Stimulated activated CD4-positive, alpha-beta T cell treated with anti-CD3 and anti-CD28 coated beads, Interleukin-1b, Interleukin-23, amount 100 ng/mL, for 1 hour (primary cell): ENCODE measurements around the gene RAB40A.

ENCODE experiments used
- DNase-seq, 2 donors: peaks; one replicate each; pipeline ENCODE4 v3.0.0-alpha.2; 2020; ENCODE audit warnings: low read depth in 2 of 2

Gene RAB40A, protein sequence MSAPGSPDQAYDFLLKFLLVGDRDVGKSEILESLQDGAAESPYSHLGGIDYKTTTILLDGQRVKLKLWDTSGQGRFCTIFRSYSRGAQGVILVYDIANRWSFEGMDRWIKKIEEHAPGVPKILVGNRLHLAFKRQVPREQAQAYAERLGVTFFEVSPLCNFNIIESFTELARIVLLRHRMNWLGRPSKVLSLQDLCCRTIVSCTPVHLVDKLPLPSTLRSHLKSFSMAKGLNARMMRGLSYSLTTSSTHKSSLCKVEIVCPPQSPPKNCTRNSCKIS

DNA sequence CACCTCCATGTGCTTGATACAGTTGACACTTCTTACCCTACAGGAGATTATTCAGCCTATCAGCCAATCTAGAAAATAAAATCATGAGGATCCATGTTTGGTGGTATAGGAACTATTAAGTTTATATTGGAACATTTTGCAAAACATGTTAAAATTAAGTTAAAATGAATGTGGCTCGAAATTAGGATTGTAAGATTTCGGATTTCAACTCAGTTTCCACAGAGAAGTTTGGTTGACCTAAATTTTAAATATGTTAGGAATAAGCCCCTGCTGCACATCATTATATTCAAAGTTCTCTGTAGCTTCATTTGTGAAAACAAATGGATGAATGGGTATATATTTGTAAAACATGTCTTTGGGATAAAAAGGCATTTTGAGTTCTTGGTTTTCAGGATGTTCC, at the start of gene RAB40A:
RAB40A (minus strand) TSS at position 101 of the 400 bp plus-strand sequence. CDS start 18,733 bp downstream, outside the sequence.
- no peak for DNase-seq

DNA sequence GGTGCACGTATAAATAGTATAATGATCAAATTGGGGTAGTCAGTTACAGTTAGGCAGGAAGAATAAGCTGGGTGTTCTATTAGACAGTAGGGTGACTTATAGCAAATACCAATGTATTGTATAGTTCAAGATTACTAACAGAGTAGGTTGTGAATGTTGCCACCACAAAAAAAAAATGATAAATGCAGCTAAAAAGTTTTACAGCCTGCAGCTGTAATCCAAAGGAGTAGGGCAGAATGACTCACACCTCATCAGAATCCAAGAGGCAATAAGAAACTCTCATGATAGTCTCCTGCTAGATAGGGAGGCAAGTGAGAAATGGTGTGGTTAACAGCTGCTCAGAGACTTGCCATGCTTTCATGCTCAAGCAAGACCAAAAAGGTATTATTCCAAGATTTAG, 46.5 kb upstream of the RAB40A start:
- no peak for DNase-seq

GRCh38 chrX:103565197-103565596, 45.9 kb upstream of the RAB40A start:
- no peak for DNase-seq

GRCh38 chrX:103562801-103563200, 43.5 kb upstream of the RAB40A start:
- DNase-seq, result no peak

DNA sequence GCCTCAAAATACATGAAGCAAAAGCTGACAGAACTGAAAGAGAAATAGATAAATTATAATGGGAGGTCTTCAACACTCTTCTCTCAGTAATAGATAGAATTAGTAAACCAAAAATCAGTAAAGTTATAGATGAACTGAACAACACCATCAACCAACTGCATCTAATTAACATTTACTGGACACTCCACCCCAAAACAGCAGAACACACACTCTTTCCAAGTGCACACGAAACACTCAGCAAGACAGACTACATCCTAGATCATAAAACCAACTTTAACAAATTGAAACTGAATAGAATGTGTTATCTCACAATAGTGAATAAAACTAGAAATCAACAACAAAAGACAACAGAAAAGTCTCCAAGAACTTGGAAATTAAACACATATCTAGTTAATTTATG, 41.0 kb upstream of the RAB40A start:
- no peak for DNase-seq

DNA sequence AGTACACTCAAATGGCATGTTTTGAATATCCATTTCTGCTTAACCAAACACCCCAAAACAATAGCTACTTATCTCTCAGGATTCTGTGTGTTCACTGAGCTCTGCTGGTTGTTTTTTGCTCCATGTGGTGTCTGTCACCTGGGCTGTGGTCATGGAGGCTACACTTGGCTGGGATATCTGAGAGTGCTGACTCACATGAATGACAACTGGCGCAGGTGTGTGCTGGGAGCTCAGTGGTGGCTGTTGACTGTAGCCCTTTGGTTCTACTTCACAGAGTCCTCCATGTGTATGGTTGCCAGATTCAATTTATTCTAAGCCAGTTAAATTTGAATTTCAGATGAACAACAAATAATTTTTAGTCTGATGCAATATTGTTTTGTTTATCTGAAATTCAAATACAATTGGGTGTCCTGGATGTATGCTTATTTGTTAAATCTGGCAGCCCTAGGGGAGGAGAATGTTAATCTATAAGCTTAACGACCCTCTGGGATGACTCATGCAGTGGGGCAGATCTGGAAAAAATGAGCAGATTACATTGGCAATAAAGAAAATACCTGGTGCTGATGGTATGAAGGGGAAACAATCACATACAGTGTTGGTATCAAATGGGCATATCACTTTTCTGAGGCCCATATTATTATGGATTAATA, 37.8 kb upstream of the RAB40A start:
- DNase-seq, result no peak

GRCh38 chrX:103554687-103555424, 35.6 kb upstream of the RAB40A start:
- DNase-seq, result peak in 1 of 2 donors; percentile 32

DNA sequence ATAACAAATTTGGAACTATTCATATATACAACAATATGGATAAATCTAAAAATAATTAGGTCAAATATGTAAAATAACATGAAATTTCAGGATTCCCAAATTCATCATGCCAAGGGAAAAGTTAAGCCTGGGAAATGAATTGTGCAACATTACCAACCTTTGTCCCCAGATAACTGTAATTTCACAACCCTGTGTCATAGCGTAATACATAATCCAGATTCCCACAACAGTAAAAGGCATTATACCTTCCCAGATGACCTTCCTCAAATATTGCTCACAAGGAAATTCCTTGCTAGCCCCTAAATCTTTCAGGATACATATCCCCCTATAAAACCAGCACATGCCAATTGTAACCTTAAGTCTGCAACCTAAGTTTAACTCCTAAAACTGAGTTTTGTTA, 32.9 kb upstream of the RAB40A start:
- DNase-seq, result no peak

DNA sequence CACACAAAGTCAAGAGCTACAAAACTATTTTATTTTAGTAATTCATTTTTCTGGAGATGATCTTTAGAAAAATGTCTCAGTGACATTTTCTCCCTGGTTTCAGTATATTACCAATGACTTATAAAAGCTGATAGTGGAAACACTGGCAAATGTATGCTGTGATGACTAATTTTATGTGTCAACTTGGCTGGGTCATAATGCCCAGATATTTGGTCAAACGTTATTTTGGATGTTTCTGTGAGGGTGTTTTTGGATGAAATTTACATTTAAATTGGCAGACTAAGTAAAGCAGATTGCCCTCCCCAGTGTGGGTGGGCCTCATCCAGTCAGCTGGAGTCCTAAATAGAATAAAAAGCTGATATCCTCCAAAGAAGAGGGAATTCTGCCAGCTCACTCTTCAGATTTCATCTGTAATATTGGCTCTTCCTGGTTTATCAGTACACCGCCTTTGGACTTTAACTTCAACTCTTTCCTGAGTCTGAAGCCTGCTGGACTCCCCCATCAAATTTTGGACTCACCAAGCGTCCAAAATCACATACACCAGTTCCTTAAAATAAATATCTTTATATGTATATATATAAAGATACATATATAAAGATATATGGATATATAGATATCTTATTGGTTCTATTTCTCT, 31.2 kb upstream of the RAB40A start:
- no peak for DNase-seq

- DNase-seq, result no peak
These were observed 30.6 kb upstream of the RAB40A start for GRCh38 chrX:103549916-103550315.

DNA sequence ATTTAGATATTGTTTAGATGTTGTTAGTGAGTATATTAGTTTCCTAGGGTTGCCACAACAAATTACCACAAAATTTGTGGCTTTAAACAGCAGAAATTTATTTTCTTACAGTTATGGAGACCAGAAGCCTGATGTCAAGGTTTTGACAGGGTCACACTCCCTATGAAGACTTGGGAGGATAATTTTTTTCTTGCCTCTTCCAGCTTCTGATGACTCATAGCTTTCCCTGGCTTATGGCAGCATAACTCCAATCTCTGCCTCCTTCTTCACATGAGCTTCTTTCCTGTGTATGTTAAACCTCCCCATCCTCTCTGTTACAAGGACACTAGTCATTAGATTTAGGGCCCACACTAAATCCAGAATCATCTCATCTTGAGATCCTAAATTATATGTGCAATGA, 20.9 kb upstream of the RAB40A start:
- DNase-seq, result no peak

DNA sequence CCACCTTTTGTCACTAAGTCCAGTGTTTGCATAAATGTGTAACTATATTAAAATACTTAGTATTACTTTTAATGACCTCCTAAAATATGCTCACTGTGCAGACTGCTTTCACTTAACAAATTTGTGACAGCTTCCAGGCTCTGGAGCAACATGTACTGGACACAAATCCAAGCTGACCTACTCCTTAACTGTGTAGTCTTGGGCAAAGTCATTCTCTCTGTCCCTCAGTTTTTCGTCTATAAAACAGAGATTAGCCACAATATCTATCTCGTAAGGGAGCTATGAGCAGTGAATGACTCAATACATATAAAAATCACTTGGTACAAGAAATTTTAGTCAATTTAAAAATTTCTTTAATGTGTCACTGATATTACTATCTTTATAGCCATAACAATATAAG, 20.4 kb upstream of the RAB40A start:
- no peak for DNase-seq

DNA sequence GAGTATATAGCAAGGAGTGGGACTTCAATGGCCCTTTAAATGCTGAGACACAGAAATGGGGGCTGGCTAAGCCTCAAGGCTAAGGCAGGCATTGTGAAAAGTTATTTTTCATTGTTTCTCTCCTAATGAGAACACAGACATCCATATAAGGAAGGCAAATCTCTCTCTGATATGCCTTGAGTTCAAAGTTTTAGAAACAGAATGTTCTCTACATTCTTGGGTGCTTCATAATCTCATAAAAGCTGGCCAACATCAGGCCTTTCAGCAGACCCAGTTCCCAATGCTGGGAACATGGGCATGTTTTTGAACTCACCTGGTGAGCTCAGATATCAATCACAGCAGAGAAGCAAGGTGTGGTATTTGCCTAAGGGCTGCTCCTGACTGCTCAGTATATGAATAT, 19.4 kb upstream of the RAB40A start:
- DNase-seq, result no peak

- DNase-seq, result no peak
These were observed 18.6 kb upstream of the RAB40A start for GRCh38 chrX:103537871-103538387.

DNA sequence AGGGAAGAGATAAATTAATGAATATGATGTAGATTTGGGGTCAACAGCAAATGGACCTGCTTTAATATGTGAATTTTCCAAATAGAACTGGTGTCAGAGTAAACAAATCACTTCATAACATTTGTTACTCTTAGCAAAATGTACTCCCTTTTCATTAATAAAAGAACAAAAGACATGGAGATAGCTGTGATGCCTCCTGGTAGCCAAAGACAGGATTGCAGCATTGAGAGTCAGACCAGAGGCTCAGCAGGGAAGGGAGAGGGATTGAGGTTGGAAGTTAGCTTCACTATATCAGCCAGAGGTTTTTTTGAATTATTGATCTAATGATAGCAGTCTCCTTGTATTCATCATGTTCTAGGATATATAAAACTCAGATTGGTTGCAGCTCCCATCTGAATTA, 17.4 kb upstream of the RAB40A start:
- DNase-seq, result no peak

GRCh38 chrX:103536071-103536470, 16.8 kb upstream of the RAB40A start:
- no peak for DNase-seq

DNA sequence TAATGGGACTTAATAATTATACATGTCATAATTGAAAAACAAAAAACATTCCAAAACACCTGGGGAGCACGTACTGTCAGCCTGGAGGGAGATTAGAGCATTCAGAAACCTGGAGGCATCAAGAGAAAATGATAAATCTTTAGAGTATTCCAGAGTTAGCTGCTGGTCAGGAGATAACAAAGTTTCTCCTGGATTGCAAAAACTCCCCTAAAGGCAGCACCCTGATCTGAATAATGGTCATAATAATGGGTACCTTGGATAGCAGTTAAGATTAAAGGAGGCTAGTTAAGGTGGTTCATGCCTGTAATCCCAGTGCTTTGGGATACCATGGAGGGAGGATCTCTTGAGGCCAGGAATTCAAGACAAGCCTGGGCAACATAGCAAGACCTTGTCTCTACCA, 15.9 kb upstream of the RAB40A start:
- DNase-seq, result no peak

DNA sequence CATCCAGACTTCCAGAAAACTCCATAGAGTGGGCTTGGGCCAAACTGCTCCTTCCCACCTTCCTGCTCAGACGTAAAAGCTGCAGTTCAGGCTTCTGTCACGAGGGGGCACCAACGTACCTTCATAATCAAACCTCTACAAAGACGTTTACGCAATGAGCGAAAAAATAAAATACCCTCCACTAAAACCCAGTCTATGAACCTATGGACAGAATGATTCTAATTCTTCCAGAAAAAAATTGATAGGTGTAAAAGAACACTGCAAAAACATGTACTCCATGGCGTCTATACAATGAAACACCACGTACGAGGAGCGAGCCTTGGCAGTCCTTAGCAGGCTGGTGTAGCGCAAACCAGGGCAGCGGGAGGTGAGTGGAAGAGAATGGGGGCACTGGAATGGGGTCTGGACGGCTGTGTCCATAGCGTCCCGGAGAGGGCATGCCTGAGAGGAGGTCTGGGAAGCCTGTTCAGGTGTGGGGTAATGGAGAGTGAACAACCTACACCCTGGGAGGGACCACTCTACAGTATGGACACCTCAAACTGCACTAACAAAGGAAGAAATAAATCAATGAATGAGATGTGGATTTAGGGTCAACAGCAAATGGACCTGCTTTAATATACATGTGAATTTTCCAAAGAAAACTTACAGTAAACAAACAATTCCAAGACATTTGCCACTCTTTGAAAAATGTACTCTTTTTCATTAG, 14.4 kb upstream of the RAB40A start:
- peak; percentile 19 to 62 for DNase-seq

GRCh38 chrX:103531002-103531401, 11.7 kb upstream of the RAB40A start:
- no peak for DNase-seq

GRCh38 chrX:103530545-103530944, 11.3 kb upstream of the RAB40A start:
- no peak for DNase-seq

DNA sequence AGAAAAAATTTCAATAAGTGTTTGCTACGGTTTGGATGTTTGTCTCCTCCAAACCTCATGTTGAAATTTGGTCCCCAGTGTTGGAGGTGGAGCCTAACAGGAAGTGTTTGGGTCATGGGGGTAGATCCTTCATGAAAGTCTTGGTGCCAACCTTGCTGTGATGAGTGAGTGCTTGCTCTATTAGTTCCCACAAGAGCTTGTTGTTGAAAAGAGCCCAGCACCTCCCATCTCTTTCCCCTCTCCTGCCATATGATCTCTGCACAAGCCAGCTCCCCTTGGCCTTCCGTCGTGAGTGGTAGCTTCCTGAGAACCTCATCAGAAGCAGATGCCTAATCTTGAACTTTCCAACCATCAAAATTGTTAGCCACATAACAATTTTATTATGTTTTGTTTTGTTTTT, 10.3 kb upstream of the RAB40A start:
- DNase-seq, result no peak

- no peak for DNase-seq
These were observed 5.5 kb upstream of the RAB40A start for GRCh38 chrX:103524747-103525146.
